A673 (cell line): ENCODE data around the gene PCSK7.

ENCODE experiments used
- EZH2 ChIP-seq: fragments of 200-600 bp; sonication (generic); IDR thresholded peaks from 2 replicates; pipeline ENCODE4 v1.6.1; 2017; ENCODE audit warnings: borderline replicate concordance, low read depth, mild to moderate bottlenecking, mixed read lengths, antibody characterized with exemption, low read length; ENCODE audit not compliant: poor library complexity, severe bottlenecking
- TF ChIP-seq, protein P1 (sequence below): fragments of 300-800, 200-600 bp; sonication (generic); conservative IDR thresholded peaks from 2 replicates; pipeline ENCODE4 v1.5.1; 2017; ENCODE audit warnings: low read depth, mild to moderate bottlenecking, antibody characterized with exemption, low read length, moderate library complexity, mixed read lengths

DNA sequence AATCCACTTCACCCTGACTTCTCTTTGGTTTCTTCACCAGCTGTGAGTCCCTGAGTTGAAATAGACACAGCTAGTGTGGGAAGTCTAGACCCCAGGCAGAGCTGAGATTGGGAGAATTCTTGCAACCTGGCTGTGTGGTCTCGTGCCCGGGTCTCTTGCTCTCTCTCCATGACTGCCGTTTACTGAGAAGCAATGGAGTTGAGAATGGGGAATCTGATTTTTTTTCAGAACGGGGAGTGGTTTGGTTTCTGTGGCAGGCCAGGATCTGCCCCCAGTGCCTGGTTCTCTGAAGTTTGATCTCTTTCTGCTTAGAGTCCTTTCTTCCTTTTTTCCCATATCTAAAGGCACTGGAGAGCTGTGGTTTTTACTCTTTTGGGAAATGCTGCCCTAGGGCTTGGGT lies 51.9 kb downstream of the PCSK7 start:
- TF ChIP-seq, protein P1, sequence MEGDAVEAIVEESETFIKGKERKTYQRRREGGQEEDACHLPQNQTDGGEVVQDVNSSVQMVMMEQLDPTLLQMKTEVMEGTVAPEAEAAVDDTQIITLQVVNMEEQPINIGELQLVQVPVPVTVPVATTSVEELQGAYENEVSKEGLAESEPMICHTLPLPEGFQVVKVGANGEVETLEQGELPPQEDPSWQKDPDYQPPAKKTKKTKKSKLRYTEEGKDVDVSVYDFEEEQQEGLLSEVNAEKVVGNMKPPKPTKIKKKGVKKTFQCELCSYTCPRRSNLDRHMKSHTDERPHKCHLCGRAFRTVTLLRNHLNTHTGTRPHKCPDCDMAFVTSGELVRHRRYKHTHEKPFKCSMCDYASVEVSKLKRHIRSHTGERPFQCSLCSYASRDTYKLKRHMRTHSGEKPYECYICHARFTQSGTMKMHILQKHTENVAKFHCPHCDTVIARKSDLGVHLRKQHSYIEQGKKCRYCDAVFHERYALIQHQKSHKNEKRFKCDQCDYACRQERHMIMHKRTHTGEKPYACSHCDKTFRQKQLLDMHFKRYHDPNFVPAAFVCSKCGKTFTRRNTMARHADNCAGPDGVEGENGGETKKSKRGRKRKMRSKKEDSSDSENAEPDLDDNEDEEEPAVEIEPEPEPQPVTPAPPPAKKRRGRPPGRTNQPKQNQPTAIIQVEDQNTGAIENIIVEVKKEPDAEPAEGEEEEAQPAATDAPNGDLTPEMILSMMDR: no peak
- no peak for TF ChIP-seq EZH2
